Glomerular endothelial cell (primary cell): ENCODE measurements around the gene RNU2-1. TPM values are rescaled to one million over a fixed set of nuclear protein-coding genes. Genes with fewer than 3 reads are reported as not detected.
"Not testable (repeated sequence)": the region's sequence is repeated elsewhere in the genome, so short reads cannot be mapped to it uniquely, and the experiment has no call there.

Experiments
- DNase-seq: peaks from one replicate; pipeline ENCODE4 v3.0.0-alpha.2; 2011; ENCODE audit warnings: low read depth, low spot score; ENCODE audit errors: extremely low read depth
- total RNA-seq: library from RNA; depleted of rRNA; stranded (reverse); fragments of >200 nt; gene quantifications from 2 replicates; pipeline ENCODE4 v1.2.3, GENCODE V29; 2015

RNU2-1 gene
- total RNA-seq, 1 donor from 2014 or later, result not detected

- DNase-seq, result no peak
Measured at GRCh38 chr17:43216762-43217613, 16.8 kb downstream of the RNU2-1 start.

GRCh38 chr17:43216369-43216761 lies 17.4 kb downstream of the RNU2-1 start:
- DNase-seq, result no peak

GRCh38 chr17:43215341-43215740 lies 18.4 kb downstream of the RNU2-1 start:
- DNase-seq, result no peak

- DNase-seq, result no peak
Measured at GRCh38 chr17:43213545-43213944, 20.2 kb downstream of the RNU2-1 start.

- no peak for DNase-seq
Measured at GRCh38 chr17:43212641-43213490, 20.9 kb downstream of the RNU2-1 start.

- peak; percentile 29 for DNase-seq
Measured at GRCh38 chr17:43211480-43212402, 22.0 kb downstream of the RNU2-1 start, which contains the start of gene TMEM106A. Gene TMEM106A, plus strand, starts transcription at chr17:43211875. Its CDS starts 1,167 bp downstream, at chr17:43213042.

GRCh38 chr17:43211123-43211479 lies 22.7 kb downstream of the RNU2-1 start:
- no peak for DNase-seq

GRCh38 chr17:43210576-43210975 lies 23.2 kb downstream of the RNU2-1 start:
- DNase-seq, result no peak

- DNase-seq, result not testable (repeated sequence)
Measured at GRCh38 chr17:43203013-43203412, 30.8 kb downstream of the RNU2-1 start.

GRCh38 chr17:43200127-43200526 lies 33.6 kb downstream of the RNU2-1 start:
- no peak for DNase-seq

GRCh38 chr17:43199633-43200032 lies 34.1 kb downstream of the RNU2-1 start:
- no peak for DNase-seq

GRCh38 chr17:43193251-43193650 lies 40.5 kb downstream of the RNU2-1 start:
- DNase-seq, result no peak

- DNase-seq, result not testable (repeated sequence)
Measured at GRCh38 chr17:43186656-43187055, 47.1 kb downstream of the RNU2-1 start.

GRCh38 chr17:43183921-43184320 lies 49.9 kb downstream of the RNU2-1 start:
- DNase-seq, result no peak

Other genes starting within 250 kb of the RNU2-1 start
- gene RPL27, start 235.6 kb downstream of the RNU2-1 start, total RNA-seq, result 1,137 and 1,523 TPM in 2 replicates
- 31.6 and 33.4 TPM in 2 replicates for gene IFI35, start 227.2 kb downstream of the RNU2-1 start, total RNA-seq
- 602 and 750 TPM in 2 replicates for gene VAT1, start 211.6 kb downstream of the RNU2-1 start, total RNA-seq
- gene RND2, start 208.7 kb downstream of the RNU2-1 start, total RNA-seq, result 0.18 and 0.29 TPM in 2 replicates
- 9.7 and 14.0 TPM in 2 replicates for gene BRCA1, start 108.6 kb downstream of the RNU2-1 start, total RNA-seq
- 60.3 and 64.4 TPM in 2 replicates for gene NBR1, start 62.8 kb downstream of the RNU2-1 start, total RNA-seq
- gene TMEM106A, start 22.1 kb downstream of the RNU2-1 start, total RNA-seq, result 4.7 and 8.4 TPM in 2 replicates
- 1.5 TPM in 1 of 2 replicates, not detected in the other for gene CCDC200, start 5.4 kb downstream of the RNU2-1 start, total RNA-seq
- gene ARL4D, start 165.0 kb upstream of the RNU2-1 start, total RNA-seq, result 0.97 and 2.1 TPM in 2 replicates
- gene DHX8, start 250.0 kb upstream of the RNU2-1 start, total RNA-seq, result 30.8 and 36.8 TPM in 2 replicates